ENCODE measurements around the gene PRELID1. TPM values are rescaled to one million over a fixed set of nuclear protein-coding genes. Genes with fewer than 3 reads are reported as not detected.

PRELID1 gene
- polyA plus RNA-seq, 3 donors, result 264 to 510 (median 490) TPM

DNA sequence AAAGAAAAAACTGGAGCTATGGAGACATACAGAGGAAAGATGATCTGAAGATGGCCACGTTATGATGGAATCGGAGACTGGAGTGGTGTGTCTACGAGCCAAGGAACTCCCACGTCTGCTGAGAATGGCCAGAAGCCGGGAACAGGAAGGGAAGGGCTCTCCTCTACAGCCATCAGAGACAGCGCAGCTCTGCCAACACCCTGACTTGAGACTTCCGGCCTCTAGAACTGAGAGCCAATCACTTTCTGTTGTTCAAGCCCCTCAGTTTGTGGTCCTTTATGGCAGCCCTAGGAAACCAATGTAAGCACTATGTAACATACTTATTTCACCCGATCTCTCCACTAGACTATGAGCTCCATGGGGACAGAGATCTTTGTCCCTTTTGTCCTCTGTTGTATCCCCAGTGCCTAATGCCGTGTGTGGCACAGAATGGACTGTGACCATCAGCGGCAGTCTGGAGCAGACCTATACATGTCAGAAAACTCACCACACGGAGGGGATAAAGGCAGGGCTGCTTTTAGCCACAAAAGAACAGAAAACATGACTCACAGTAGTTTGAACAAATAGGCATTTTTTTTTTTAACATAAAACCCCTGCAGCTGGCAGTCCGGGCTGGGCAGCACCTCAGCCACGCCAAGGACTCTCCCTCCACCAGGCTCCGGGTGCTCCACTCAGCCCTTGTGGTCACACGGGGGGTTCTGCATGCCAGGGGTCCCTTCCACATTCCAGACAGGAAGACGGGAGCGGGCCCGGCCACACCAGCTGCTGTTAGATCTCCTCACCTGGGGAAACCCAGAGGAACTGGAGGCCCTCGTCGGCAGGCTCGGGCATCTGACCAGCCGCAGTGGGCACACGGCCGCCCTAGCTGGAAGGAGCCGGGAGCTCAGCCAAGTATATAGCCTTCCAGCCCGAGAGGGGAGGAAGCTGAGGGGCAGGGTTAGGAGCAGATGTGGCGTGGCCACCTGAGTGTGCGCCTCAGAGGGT is 24.2 kb downstream of the PRELID1 start:
- intact Hi-C loops (cut with micrococcal nuclease), result no loop called here
- Histone ChIP-seq H3K27me3 (ENCODE audit: control insufficient read depth in 2 of 2, insufficient read depth in 2 of 2, low read length in 2 of 2) (no peaks in the 10 kb centered on the region), H4K20me1 (ENCODE audit: insufficient read depth, low read length) (peaks cover 30% of the 10 kb centered on the region), H3K27ac (ENCODE audit: low read depth in 1 of 2, low read length in 2 of 2) (no peak overlapping the region), H2AFZ (ENCODE audit: insufficient read depth, low read depth, low read length, poor library complexity, severe bottlenecking) (no peak overlapping the region), H3K4me3 (replicated peaks in 1 of 3; ENCODE audit: low read depth in 2 of 3, low read length in 3 of 3) (no peak overlapping the region), H3K79me2 (ENCODE audit: insufficient read depth, low read length) (no peaks in the 10 kb centered on the region), H3K9ac (ENCODE audit: insufficient read depth, low read length, poor library complexity, severe bottlenecking) (no peak overlapping the region), H3K36me3 (replicated peaks in 1 of 2; ENCODE audit: control insufficient read depth in 1 of 2, insufficient read depth in 2 of 2, low read length in 2 of 2) (peaks cover 32 to 60% of the 10 kb centered on the region in 2 donors), H3K4me2 (replicated peaks; ENCODE audit: extremely low read depth, low read length, poor library complexity, severe bottlenecking) (no peak overlapping the region), H3K4me1 (ENCODE audit: control insufficient read depth in 1 of 2, insufficient read depth in 2 of 2, low read length in 2 of 2) (peaks cover 5 to 21% of the 10 kb centered on the region in 2 donors), H3K9me3 (replicated peaks in 1 of 2; ENCODE audit: control insufficient read depth in 1 of 2, insufficient read depth in 1 of 2, low read length in 2 of 2) (no peaks in the 10 kb centered on the region)
- no peaks in the 10 kb centered on the region for H3K9me3 Mint-ChIP-seq
- H3K4me3 Mint-ChIP-seq, result peak overlapping the region in 1 of 2 donors; percentile 21
- TF ChIP-seq, protein P1, sequence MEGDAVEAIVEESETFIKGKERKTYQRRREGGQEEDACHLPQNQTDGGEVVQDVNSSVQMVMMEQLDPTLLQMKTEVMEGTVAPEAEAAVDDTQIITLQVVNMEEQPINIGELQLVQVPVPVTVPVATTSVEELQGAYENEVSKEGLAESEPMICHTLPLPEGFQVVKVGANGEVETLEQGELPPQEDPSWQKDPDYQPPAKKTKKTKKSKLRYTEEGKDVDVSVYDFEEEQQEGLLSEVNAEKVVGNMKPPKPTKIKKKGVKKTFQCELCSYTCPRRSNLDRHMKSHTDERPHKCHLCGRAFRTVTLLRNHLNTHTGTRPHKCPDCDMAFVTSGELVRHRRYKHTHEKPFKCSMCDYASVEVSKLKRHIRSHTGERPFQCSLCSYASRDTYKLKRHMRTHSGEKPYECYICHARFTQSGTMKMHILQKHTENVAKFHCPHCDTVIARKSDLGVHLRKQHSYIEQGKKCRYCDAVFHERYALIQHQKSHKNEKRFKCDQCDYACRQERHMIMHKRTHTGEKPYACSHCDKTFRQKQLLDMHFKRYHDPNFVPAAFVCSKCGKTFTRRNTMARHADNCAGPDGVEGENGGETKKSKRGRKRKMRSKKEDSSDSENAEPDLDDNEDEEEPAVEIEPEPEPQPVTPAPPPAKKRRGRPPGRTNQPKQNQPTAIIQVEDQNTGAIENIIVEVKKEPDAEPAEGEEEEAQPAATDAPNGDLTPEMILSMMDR (IDR thresholded peaks at IDR 0.05), result no peak
- no peak for DNase-seq
- WGBS (ENCODE audit: insufficient coverage), result 59% methylated on average over 18 of the region's 28 CpGs
- peak overlapping the region in 2 of 7 donors; percentile 9 to 60 for H3K27ac Mint-ChIP-seq
- peaks cover 34% of the 10 kb centered on the region for H3K4me1 Mint-ChIP-seq
- H3K27me3 Mint-ChIP-seq (ENCODE audit: low read depth in 3 of 3), result peaks cover 2 to 8% (median 2%) of the 10 kb centered on the region in 3 donors
- H3K36me3 Mint-ChIP-seq, result peaks cover 49 to 77% of the 10 kb centered on the region in 2 donors

DNA sequence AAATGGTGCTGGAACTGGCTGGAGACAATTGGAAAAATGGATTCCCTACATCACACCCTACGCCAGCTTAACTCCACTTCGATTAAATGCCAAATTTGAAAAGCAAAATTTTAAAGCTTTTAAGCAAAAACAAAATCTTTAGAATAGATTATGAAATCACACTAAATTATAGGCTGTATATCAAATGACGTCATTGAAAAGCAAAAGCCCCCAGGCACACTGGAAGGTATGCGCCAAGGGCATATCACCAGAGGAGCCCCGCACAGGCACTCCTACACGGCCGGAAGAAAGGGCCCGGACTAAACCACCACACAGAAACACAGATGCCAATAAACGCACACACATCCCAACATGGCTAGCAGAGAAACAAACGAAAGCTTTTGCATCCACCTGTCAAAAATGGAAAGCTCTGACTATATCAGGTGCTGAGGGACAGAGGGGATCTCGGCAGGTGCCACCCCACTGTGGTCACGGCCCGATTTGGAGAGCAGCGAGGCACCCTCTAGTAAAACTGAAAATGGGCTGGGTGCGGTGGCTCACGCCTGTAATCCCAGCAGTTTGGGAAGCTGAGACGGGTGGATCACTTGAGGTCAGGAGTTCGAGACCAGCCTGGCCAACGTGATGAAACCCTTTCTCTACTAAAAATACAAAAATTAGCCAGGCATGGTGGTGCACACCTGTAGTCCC is 25.1 kb downstream of the PRELID1 start:
- intact Hi-C loops (cut with micrococcal nuclease), result no loop called here

More for the DNA sequence above, 25.1 kb downstream of the PRELID1 start:
- no peaks in the 10 kb centered on the region for H3K9me3 Mint-ChIP-seq
- no peaks in the 10 kb centered on the region for H3K9me3 ChIP-seq (replicated peaks in 1 of 2; ENCODE audit: control insufficient read depth in 1 of 2, insufficient read depth in 1 of 2, low read length in 2 of 2)
- no peak overlapping the region for H3K9ac ChIP-seq (ENCODE audit: insufficient read depth, low read length, poor library complexity, severe bottlenecking)
- peaks cover 40 to 69% of the 10 kb centered on the region in 2 donors for H3K36me3 ChIP-seq (replicated peaks in 1 of 2; ENCODE audit: control insufficient read depth in 1 of 2, insufficient read depth in 2 of 2, low read length in 2 of 2)
- H3K27me3 ChIP-seq (ENCODE audit: control insufficient read depth in 2 of 2, insufficient read depth in 2 of 2, low read length in 2 of 2), result no peaks in the 10 kb centered on the region
- no peak overlapping the region for H3K27ac ChIP-seq (ENCODE audit: low read depth in 1 of 2, low read length in 2 of 2)
- no peak overlapping the region for H2AFZ ChIP-seq (ENCODE audit: insufficient read depth, low read depth, low read length, poor library complexity, severe bottlenecking)
- no peak overlapping the region for H3K27ac Mint-ChIP-seq
- no peak for DNase-seq
- no peaks in the 10 kb centered on the region for H3K79me2 ChIP-seq (ENCODE audit: insufficient read depth, low read length)
- peaks cover 32% of the 10 kb centered on the region for H3K4me1 Mint-ChIP-seq
- H3K27me3 Mint-ChIP-seq (ENCODE audit: low read depth in 3 of 3), result peaks cover 2 to 8% (median 3%) of the 10 kb centered on the region in 3 donors
- H3K4me1 ChIP-seq (ENCODE audit: control insufficient read depth in 1 of 2, insufficient read depth in 2 of 2, low read length in 2 of 2), result peaks cover 5 to 17% of the 10 kb centered on the region in 2 donors
- WGBS (ENCODE audit: insufficient coverage), result 87% methylated on average over 9 of the region's 19 CpGs
- H3K36me3 Mint-ChIP-seq, result peaks cover 58 to 85% of the 10 kb centered on the region in 2 donors
- H4K20me1 ChIP-seq (ENCODE audit: insufficient read depth, low read length), result peaks cover 39% of the 10 kb centered on the region
- H3K4me3 ChIP-seq (replicated peaks in 1 of 3; ENCODE audit: low read depth in 2 of 3, low read length in 3 of 3), result no peak overlapping the region
- TF ChIP-seq, protein P1 (IDR thresholded peaks at IDR 0.05), result no peak
- H3K4me2 ChIP-seq (replicated peaks; ENCODE audit: extremely low read depth, low read length, poor library complexity, severe bottlenecking), result no peak overlapping the region
- no peak overlapping the region for H3K4me3 Mint-ChIP-seq

Measured in CD14-positive monocyte (primary cell).